ENCODE measurements around the gene ZNF785. TPM values are rescaled to one million over a fixed set of nuclear protein-coding genes. Genes with fewer than 3 reads are reported as not detected.
"Not testable (repeated sequence)": the region's sequence is repeated elsewhere in the genome, so short reads cannot be mapped to it uniquely, and the experiment has no call there.

ZNF785 gene
- total RNA-seq, 1 donor, result 2.6 TPM

GRCh38 chr16:30609002-30609925 is 23.8 kb upstream of the ZNF785 start:
- Histone ChIP-seq H3K4me1 (ENCODE audit: insufficient read depth, low read length) (peaks cover 46% of the 10 kb centered on the region), H3K27me3 (ENCODE audit: insufficient read depth, low read length) (no peaks in the 10 kb centered on the region), H3K4me3 (ENCODE audit: low read length) (peak overlapping the region; percentile 84), H3K9me3 (ENCODE audit: low read depth, low read length) (no peaks in the 10 kb centered on the region)

GRCh38 chr16:30606004-30606403 is 20.5 kb upstream of the ZNF785 start:
- Histone ChIP-seq H3K9me3 (ENCODE audit: low read depth, low read length) (no peaks in the 10 kb centered on the region), H3K27me3 (ENCODE audit: insufficient read depth, low read length) (no peaks in the 10 kb centered on the region), H3K4me1 (ENCODE audit: insufficient read depth, low read length) (peaks cover 63% of the 10 kb centered on the region), H3K4me3 (ENCODE audit: low read length) (no peak overlapping the region)

- Histone ChIP-seq H3K4me3 (ENCODE audit: low read length) (no peak overlapping the region), H3K4me1 (ENCODE audit: insufficient read depth, low read length) (peaks cover 63% of the 10 kb centered on the region), H3K9me3 (ENCODE audit: low read depth, low read length) (no peaks in the 10 kb centered on the region), H3K27me3 (ENCODE audit: insufficient read depth, low read length) (no peaks in the 10 kb centered on the region)
Measured at GRCh38 chr16:30605158-30605557, 19.7 kb upstream of the ZNF785 start.

DNA sequence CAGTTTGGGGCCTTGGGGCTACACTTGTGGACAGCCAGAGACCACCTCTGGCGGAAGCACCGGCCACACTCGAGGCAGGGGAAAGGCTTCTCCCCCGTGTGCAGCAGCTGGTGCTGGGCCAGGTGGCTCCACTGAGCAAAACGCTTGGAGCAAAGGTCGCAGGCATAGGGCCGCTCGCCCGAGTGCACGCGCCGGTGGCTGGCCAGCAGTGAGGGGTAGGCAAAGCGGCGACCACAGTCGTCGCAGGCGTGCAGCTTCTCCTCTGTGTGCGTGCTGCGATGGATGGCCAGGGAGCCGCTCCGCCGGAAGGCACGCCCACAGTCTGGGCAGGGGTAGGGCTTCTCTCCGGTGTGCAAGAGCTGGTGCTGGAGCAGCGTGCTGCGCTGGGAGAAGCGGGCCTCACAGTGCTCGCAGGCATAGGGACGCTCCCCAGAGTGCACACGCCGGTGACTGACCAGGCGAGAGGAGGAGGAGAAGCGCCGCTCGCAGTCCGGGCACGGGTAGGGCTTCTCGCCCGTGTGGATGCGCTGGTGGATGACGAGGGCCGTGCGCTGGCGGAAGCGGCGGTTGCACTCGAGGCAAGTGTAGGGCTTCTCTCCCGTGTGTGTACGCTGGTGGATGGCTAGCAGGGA is 18.9 kb upstream of the ZNF785 start:
- Histone ChIP-seq H3K4me3 (ENCODE audit: low read length) (no peak overlapping the region), H3K27me3 (ENCODE audit: insufficient read depth, low read length) (no peaks in the 10 kb centered on the region), H3K4me1 (ENCODE audit: insufficient read depth, low read length) (peaks cover 63% of the 10 kb centered on the region), H3K9me3 (ENCODE audit: low read depth, low read length) (no peaks in the 10 kb centered on the region)

GRCh38 chr16:30603945-30604315 is 18.4 kb upstream of the ZNF785 start:
- Histone ChIP-seq H3K27me3 (ENCODE audit: insufficient read depth, low read length) (no peaks in the 10 kb centered on the region), H3K4me3 (ENCODE audit: low read length) (no peak overlapping the region), H3K9me3 (ENCODE audit: low read depth, low read length) (no peaks in the 10 kb centered on the region), H3K4me1 (ENCODE audit: insufficient read depth, low read length) (peaks cover 58% of the 10 kb centered on the region)

DNA sequence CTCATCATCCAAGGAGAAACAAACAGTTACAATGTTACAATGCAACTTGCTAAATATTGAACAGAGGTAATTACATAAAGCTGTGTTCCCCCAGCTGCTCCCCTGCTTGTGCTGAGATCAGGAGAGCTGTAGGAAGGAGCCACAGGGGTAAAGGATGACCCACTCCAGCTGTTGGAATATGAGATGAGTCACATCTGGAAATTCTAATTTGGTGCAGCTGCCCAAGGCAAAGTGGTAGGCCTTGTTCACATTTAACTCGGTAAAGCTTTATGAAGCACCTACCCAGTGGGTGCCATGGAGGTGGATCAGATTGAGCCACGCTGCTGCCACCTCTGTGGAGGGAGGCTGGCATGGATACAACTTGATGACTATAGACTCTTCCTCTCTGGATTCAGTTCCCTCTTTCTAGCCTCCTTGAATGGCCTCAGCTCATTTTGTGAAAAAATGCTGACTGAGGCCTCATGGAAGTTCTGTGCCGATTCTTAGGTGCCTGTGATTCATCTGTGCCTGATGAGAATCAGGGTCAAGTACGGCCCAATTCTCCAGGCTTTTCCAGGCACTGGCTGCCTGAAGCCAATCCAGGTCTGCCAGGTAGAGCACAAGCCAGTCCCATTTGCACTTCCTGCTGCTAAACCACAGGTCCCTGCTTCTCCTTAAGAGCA is 17.2 kb upstream of the ZNF785 start:
- peaks cover 53% of the 10 kb centered on the region for H3K4me1 ChIP-seq (ENCODE audit: insufficient read depth, low read length)
- no peaks in the 10 kb centered on the region for H3K27me3 ChIP-seq (ENCODE audit: insufficient read depth, low read length)
- H3K4me3 ChIP-seq (ENCODE audit: low read length), result no peak overlapping the region
- H3K9me3 ChIP-seq (ENCODE audit: low read depth, low read length), result no peaks in the 10 kb centered on the region

GRCh38 chr16:30601966-30602365 is 16.5 kb upstream of the ZNF785 start:
- no peaks in the 10 kb centered on the region for H3K9me3 ChIP-seq (ENCODE audit: low read depth, low read length)
- peaks cover 53% of the 10 kb centered on the region for H3K4me1 ChIP-seq (ENCODE audit: insufficient read depth, low read length)
- H3K27me3 ChIP-seq (ENCODE audit: insufficient read depth, low read length), result no peaks in the 10 kb centered on the region
- H3K4me3 ChIP-seq (ENCODE audit: low read length), result no peak overlapping the region

DNA sequence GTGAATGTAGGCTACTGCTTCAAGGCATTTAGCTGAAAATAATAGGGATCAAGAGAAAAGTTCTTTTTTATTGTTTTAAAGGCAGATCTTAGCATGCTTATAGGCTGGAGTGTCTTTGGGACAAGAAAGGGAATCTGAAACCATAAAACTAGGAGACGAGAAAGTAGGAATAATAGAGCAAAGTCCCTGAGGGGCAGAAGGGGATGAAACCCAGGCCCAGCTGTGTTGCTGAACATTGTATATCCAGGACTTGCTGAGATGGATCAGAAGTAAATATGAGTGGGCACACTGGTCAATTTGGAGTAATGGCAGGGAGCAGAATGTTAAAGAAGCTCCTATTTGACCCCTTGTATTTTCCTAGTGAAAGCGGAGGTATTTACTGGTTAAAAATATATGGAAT is 15.4 kb upstream of the ZNF785 start:
- H3K4me1 ChIP-seq (ENCODE audit: insufficient read depth, low read length), result peaks cover 46% of the 10 kb centered on the region
- H3K27me3 ChIP-seq (ENCODE audit: insufficient read depth, low read length), result no peaks in the 10 kb centered on the region
- H3K4me3 ChIP-seq (ENCODE audit: low read length), result no peak overlapping the region
- no peaks in the 10 kb centered on the region for H3K9me3 ChIP-seq (ENCODE audit: low read depth, low read length)

GRCh38 chr16:30600215-30600614 is 14.7 kb upstream of the ZNF785 start:
- Histone ChIP-seq H3K4me1 (ENCODE audit: insufficient read depth, low read length) (peaks cover 39% of the 10 kb centered on the region), H3K4me3 (ENCODE audit: low read length) (no peak overlapping the region), H3K9me3 (ENCODE audit: low read depth, low read length) (no peaks in the 10 kb centered on the region), H3K27me3 (ENCODE audit: insufficient read depth, low read length) (no peaks in the 10 kb centered on the region)

DNA sequence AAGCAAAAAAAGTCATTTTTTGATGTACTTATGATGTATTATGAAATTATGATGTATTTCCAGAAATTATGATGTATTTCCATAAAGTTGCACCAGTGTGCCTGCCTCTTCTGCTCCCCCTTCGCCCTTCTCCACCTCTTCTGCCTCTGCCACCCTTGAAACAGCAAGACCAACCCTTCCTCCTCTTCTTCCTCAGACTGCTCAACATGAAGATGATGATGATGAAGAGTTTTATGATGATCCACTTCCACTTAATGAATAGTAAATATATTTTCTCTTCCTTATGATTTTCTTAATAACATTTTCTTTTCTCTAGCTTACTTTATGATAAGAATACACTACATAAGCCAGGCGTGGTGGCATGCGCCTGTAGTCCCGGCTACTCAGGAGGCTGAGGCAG is 7.4 kb upstream of the ZNF785 start:
- Histone ChIP-seq H3K9me3 (ENCODE audit: low read depth, low read length) (no peaks in the 10 kb centered on the region), H3K4me1 (ENCODE audit: insufficient read depth, low read length) (no peaks in the 10 kb centered on the region), H3K27me3 (ENCODE audit: insufficient read depth, low read length) (no peaks in the 10 kb centered on the region), H3K4me3 (ENCODE audit: low read length) (no peak overlapping the region)

GRCh38 chr16:30590869-30591268 is 5.4 kb upstream of the ZNF785 start:
- H3K4me3 ChIP-seq (ENCODE audit: low read length); H3K27me3 ChIP-seq (ENCODE audit: insufficient read depth, low read length); H3K9me3 ChIP-seq (ENCODE audit: low read depth, low read length): not testable (repeated sequence)
- H3K4me1 ChIP-seq (ENCODE audit: insufficient read depth, low read length), result peaks cover 12% of the 10 kb centered on the region

DNA sequence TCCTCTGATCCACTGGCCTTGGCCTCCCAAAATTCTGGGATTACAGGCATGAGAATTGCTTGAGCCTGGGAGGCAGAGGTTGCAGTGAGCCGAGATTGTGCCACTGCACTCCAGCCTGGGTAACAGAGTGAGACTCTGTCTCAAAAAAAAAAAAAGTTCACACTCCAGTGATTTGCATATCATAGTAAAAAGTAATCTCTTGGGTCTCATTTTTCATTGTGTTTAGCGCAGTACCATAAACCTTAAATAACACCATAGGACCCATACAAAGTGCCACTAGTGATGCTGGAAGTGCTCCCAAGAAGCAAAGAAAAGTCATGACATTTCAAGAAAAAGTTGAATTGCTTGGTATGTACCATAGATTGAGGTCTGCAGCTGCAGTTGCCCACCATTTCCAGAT is 4.1 kb upstream of the ZNF785 start:
- not testable (repeated sequence) for H3K9me3 ChIP-seq (ENCODE audit: low read depth, low read length); H3K4me3 ChIP-seq (ENCODE audit: low read length); H3K27me3 ChIP-seq (ENCODE audit: insufficient read depth, low read length)
- peaks cover 20% of the 10 kb centered on the region for H3K4me1 ChIP-seq (ENCODE audit: insufficient read depth, low read length)

- Histone ChIP-seq H3K27me3 (ENCODE audit: insufficient read depth, low read length) (no peaks in the 10 kb centered on the region), H3K4me3 (ENCODE audit: low read length) (no peak overlapping the region), H3K4me1 (ENCODE audit: insufficient read depth, low read length) (peaks cover 22% of the 10 kb centered on the region), H3K9me3 (ENCODE audit: low read depth, low read length) (no peaks in the 10 kb centered on the region)
Measured at GRCh38 chr16:30588651-30589050, 3.2 kb upstream of the ZNF785 start.

- H3K9me3 ChIP-seq (ENCODE audit: low read depth, low read length), result no peaks in the 10 kb centered on the region
- H3K4me3 ChIP-seq (ENCODE audit: low read length), result peak overlapping the region; percentile 51
- H3K4me1 ChIP-seq (ENCODE audit: insufficient read depth, low read length), result peaks cover 22% of the 10 kb centered on the region
- no peaks in the 10 kb centered on the region for H3K27me3 ChIP-seq (ENCODE audit: insufficient read depth, low read length)
Measured at GRCh38 chr16:30585022-30585399, 486 bp downstream of the ZNF785 start.

- Histone ChIP-seq H3K4me3 (ENCODE audit: low read length) (no peak overlapping the region), H3K4me1 (ENCODE audit: insufficient read depth, low read length) (peaks cover 22% of the 10 kb centered on the region), H3K9me3 (ENCODE audit: low read depth, low read length) (no peaks in the 10 kb centered on the region), H3K27me3 (ENCODE audit: insufficient read depth, low read length) (no peaks in the 10 kb centered on the region)
Measured at GRCh38 chr16:30582611-30583340, 2.7 kb downstream of the ZNF785 start.
